NCI-H2196 (cell line): ENCODE measurements around the gene STX16.

Source experiments
- DNase-seq: peaks from one replicate; lab custom pipeline; 2025; ENCODE audit not compliant: unreplicated experiment; lab: John Stamatoyannopoulos, UW

The STX16 gene

GRCh38 chr20:58651946-58652605 is 993 bp downstream of the STX16 start:
- peak; percentile 43 for DNase-seq

- DNase-seq = no peak
Observed at GRCh38 chr20:58652606-58653294, 1.7 kb downstream of the STX16 start.

- no peak for DNase-seq
Observed at GRCh38 chr20:58654337-58654736, 3.3 kb downstream of the STX16 start.

- DNase-seq = no peak
Observed at GRCh38 chr20:58655328-58656107, 4.4 kb downstream of the STX16 start.

GRCh38 chr20:58656831-58657230 is 5.7 kb downstream of the STX16 start:
- no peak for DNase-seq

GRCh38 chr20:58657262-58657661 is 6.2 kb downstream of the STX16 start:
- no peak for DNase-seq

GRCh38 chr20:58657986-58658385 is 6.9 kb downstream of the STX16 start:
- no peak for DNase-seq

GRCh38 chr20:58658760-58659159 is 7.7 kb downstream of the STX16 start:
- DNase-seq = no peak

- DNase-seq = no peak
Observed at GRCh38 chr20:58659841-58660240, 8.8 kb downstream of the STX16 start.

GRCh38 chr20:58660855-58661597 is 9.9 kb downstream of the STX16 start:
- no peak for DNase-seq

- no peak for DNase-seq
Observed at GRCh38 chr20:58661598-58662473, 10.8 kb downstream of the STX16 start.

- no peak for DNase-seq
Observed at GRCh38 chr20:58664331-58664730, 13.2 kb downstream of the STX16 start.

- no peak for DNase-seq
Observed at GRCh38 chr20:58664883-58665282, 13.8 kb downstream of the STX16 start.

- DNase-seq = no peak
Observed at GRCh38 chr20:58665606-58666005, 14.5 kb downstream of the STX16 start.

GRCh38 chr20:58666702-58667101 is 15.6 kb downstream of the STX16 start:
- no peak for DNase-seq

- DNase-seq = no peak
Observed at GRCh38 chr20:58667975-58668374, 16.9 kb downstream of the STX16 start.

GRCh38 chr20:58668901-58669286 is 17.8 kb downstream of the STX16 start:
- no peak for DNase-seq

- no peak for DNase-seq
Observed at GRCh38 chr20:58669287-58670006, 18.4 kb downstream of the STX16 start.

GRCh38 chr20:58670102-58670501 is 19.0 kb downstream of the STX16 start:
- DNase-seq = no peak

- DNase-seq = no peak
Observed at GRCh38 chr20:58670659-58671058, 19.6 kb downstream of the STX16 start.
